ENCODE results near the gene AMBN.
"Not testable (repeated sequence)": the region's sequence is repeated elsewhere in the genome, so short reads cannot be mapped to it uniquely, and the experiment has no call there.

AMBN gene

DNA sequence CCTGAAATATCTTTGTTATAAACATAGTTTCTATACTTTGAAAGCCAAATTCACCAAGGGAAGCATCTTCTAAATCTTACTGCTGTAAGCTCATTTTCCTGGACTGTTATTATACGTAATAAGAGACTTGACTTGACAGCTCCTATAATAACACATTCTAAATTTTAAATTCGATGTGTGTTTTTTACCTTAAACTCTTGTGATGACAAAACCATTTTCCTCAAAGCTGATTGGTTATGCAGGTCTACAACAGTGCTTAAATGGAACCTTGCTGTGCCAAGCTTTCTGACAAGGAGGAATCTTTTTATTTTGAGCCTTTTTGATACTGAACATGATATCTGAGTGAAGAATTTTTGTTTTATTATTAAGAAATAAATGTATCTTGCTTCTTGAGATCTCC lies 36.4 kb downstream of the AMBN start, which contains the start of gene ENAM:
Gene ENAM, plus strand, starts transcription at position 301 of the 400 bp plus-strand sequence. CDS start 757 bp downstream, outside the sequence.
- no peak within 1 kb of the TSS for H3K27ac ChIP-seq
- H3K27me3 ChIP-seq: no peaks in the 10 kb centered on the region
- no peaks in the 10 kb centered on the region for H3K4me1 ChIP-seq
- H3K9me3 ChIP-seq: no peaks in the 10 kb centered on the region
- no peaks in the 10 kb centered on the region for H3K36me3 ChIP-seq
- H3K4me2 ChIP-seq: no peak within 1 kb of the TSS
- no peak within 1 kb of the TSS for H3K4me3 ChIP-seq
- H4K20me1 ChIP-seq: no peaks in the 10 kb centered on the region
- TF ChIP-seq Cebpa-rat (IDR thresholded peaks at IDR 0.05): no peak
- no peak within 1 kb of the TSS for H3K9ac ChIP-seq

DNA sequence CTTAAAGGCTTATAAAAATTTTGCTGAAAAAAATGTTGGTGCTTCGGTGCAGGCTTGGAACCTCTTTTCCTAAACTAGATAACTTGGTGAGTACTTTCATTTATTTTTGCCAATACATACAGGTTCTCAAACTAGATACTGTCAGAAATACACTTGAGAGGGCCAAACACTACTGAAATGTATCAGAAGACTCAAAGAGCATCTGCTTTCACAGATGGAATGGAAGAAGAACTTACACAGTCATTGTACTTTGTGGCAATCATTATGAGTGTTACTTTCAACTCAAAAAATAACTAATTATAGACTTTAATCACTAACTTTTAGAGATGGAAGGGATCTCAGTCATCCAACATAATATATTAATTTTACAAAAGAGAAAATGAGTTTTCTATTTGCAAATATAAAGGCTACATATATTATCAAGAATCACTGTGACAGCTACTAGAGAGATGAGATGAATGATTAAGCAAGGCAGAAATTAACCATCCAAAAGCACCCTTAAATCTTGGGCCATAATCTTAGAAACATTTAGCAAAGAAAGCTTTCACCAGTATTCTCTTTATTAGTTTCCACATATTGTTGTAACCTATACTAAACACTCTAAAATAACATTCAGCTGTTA lies 37.5 kb downstream of the AMBN start:
- no peaks in the 10 kb centered on the region for H4K20me1 ChIP-seq
- H3K36me3 ChIP-seq: no peaks in the 10 kb centered on the region
- H3K9ac ChIP-seq: no peak overlapping the region
- H3K4me2 ChIP-seq: no peak overlapping the region
- TF ChIP-seq Cebpa-rat (IDR thresholded peaks at IDR 0.05): no peak
- no peak overlapping the region for H3K4me3 ChIP-seq
- H3K27me3 ChIP-seq: no peaks in the 10 kb centered on the region
- H3K27ac ChIP-seq: no peak overlapping the region
- no peaks in the 10 kb centered on the region for H3K4me1 ChIP-seq
- H3K9me3 ChIP-seq: no peaks in the 10 kb centered on the region

DNA sequence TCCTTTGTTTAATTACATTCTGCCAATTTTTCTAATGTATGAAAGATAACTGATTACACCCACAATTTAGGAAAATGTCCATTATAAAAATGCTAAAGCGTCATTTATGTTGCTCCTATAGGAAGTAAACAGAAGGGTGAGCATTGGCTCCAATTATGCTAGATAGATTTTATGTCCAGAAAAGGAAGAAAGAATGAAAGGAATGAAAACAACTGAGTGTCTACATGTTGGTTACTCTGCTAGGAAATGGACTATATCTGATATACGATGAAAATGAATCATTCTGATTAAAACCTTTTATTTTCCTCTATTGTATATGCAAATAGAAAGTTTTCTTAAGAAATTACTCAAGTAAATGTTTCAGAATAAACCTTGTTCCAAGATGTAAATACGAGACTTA lies 38.1 kb downstream of the AMBN start:
- Histone ChIP-seq H3K4me2 (no peak overlapping the region), H3K9ac (no peak overlapping the region), H3K9me3 (no peaks in the 10 kb centered on the region), H3K36me3 (no peaks in the 10 kb centered on the region), H4K20me1 (no peaks in the 10 kb centered on the region), H3K27ac (no peak overlapping the region), H3K27me3 (no peaks in the 10 kb centered on the region), H3K4me1 (no peaks in the 10 kb centered on the region), H3K4me3 (no peak overlapping the region)
- TF ChIP-seq Cebpa-rat (IDR thresholded peaks at IDR 0.05): no peak

DNA sequence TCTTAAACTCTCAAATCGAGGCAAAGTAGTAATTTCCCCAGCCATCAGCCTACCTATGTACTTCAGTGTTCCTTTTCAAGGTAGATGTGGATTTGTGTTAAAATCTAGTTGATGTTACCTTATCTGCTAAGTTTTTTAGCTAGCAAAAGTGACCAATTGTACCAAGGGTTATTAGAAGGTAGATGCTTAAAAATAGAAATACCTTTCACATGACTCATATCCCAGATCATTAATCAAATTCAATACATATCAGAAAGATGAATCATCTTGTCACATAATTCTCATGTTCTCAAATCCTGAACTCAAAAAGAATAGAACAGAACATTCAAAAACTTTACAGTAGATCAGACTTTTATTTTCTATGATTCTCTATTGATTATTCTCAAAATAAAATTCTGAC lies 40.0 kb downstream of the AMBN start:
- no peak overlapping the region for H3K9ac ChIP-seq
- H3K4me1 ChIP-seq: no peaks in the 10 kb centered on the region
- no peak overlapping the region for H3K4me3 ChIP-seq
- TF ChIP-seq Cebpa-rat (IDR thresholded peaks at IDR 0.05): no peak
- H3K4me2 ChIP-seq: no peak overlapping the region
- H3K9me3 ChIP-seq: no peaks in the 10 kb centered on the region
- no peak overlapping the region for H3K27ac ChIP-seq
- no peaks in the 10 kb centered on the region for H4K20me1 ChIP-seq
- no peaks in the 10 kb centered on the region for H3K36me3 ChIP-seq
- no peaks in the 10 kb centered on the region for H3K27me3 ChIP-seq

DNA sequence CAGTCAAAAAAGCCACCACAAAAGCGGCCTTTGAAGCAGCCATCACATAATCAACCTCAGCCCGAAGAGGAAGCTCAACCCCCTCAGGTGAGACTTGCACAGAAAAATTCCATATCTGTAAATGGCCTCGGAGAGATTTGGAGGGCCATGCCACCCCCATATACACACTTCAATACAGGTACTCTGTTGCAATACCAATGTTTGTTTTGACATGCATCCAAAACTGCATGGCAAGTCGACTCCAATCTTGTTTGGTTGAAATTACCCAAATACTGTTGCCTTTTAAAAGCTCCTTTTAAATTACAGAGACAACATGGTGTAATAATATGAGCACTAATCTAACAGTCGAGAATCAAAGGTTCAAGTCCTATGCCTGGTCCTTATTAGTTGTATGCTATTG lies 42.4 kb downstream of the AMBN start:
- H3K27me3 ChIP-seq: no peaks in the 10 kb centered on the region
- no peak overlapping the region for H3K4me3 ChIP-seq
- no peak overlapping the region for H3K9ac ChIP-seq
- H3K4me1 ChIP-seq: no peaks in the 10 kb centered on the region
- H4K20me1 ChIP-seq: no peaks in the 10 kb centered on the region
- no peaks in the 10 kb centered on the region for H3K9me3 ChIP-seq
- no peak overlapping the region for H3K4me2 ChIP-seq
- H3K27ac ChIP-seq: no peak overlapping the region
- no peaks in the 10 kb centered on the region for H3K36me3 ChIP-seq
- no peak for TF ChIP-seq Cebpa-rat (IDR thresholded peaks at IDR 0.05)

DNA sequence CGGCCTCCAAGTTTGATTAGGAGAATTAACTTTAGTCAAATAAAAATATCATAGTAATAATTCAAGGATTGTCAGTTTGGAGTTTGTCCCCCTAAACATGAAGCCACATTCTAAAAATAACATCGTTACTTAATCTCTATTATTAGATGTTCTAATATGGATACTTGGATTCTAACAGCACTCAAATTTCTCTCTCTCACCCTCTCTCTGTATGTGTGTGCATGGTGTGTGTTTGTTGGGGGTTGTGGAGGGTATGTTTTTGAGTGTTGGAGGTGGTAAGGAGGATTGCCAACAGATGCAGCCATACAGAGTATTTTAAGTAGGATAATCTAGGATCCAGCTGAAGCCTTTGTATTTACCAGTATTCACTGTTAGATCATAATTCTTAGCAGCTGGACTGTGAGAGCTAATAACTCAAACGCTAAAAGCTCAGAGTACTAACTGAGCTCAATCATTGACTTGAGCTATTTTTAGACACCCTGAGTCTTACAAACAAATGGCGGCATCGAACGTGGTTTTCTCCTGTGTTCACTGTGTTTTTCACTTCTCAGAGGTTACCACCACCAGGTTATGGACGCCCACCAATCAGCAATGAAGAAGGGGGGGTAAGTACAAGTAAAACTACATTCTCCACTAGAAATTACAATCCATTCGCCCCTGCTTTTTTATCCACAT lies 45.3 kb downstream of the AMBN start:
- H3K9me3 ChIP-seq: no peaks in the 10 kb centered on the region
- no peak overlapping the region for H3K4me2 ChIP-seq
- no peak for TF ChIP-seq Cebpa-rat (IDR thresholded peaks at IDR 0.05)

DNA sequence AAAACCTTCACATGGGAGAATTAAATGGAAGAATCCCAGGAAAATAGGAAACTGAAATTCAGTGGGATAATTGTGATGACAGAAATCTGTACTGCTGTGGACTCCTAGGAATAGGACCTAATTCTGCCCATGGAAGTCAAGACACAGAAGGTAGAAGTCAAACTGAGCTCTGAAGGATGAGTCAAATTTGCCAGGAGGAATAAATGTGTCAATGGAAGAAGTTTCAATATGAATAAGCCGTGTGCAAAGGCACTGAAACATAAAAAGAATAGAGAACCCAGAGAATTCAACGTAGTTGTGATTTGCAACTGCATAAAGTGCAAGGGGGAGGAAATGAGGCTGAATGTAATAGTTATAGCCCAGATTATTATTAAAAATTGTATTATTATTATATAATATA lies 48.1 kb downstream of the AMBN start:
- no peaks in the 10 kb centered on the region for H3K36me3 ChIP-seq
- no peak overlapping the region for H3K4me2 ChIP-seq
- H3K9me3 ChIP-seq: no peaks in the 10 kb centered on the region
- H3K27ac ChIP-seq: no peak overlapping the region
- H3K4me1 ChIP-seq: no peaks in the 10 kb centered on the region
- no peak overlapping the region for H3K9ac ChIP-seq
- H4K20me1 ChIP-seq: no peaks in the 10 kb centered on the region
- TF ChIP-seq Cebpa-rat (IDR thresholded peaks at IDR 0.05): no peak
- no peak overlapping the region for H3K4me3 ChIP-seq
- no peaks in the 10 kb centered on the region for H3K27me3 ChIP-seq

More for the DNA sequence above, 45.3 kb downstream of the AMBN start:
- Histone ChIP-seq H4K20me1 (no peaks in the 10 kb centered on the region), H3K27ac (no peak overlapping the region), H3K9ac (no peak overlapping the region), H3K36me3 (no peaks in the 10 kb centered on the region), H3K4me1 (no peaks in the 10 kb centered on the region), H3K27me3 (no peaks in the 10 kb centered on the region), H3K4me3 (no peak overlapping the region)

DNA sequence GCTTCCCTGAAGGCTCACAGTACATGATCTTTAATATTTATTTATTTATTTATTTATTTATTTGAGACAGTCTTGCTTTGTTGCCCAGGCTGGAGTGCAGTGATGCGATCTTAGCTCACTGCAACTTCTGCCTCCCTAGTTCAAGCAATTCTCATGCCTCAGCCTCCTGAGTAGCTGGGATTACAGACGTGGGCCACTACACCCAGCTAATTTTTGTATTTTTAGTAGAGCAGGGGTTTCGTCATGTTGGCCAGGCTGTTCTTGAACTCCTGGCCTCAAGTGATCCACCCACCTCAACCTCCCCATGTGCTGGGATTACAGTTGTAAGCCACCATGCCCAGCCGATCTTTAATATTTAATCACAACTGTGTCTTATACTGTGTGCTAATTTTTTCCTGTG lies 58.7 kb downstream of the AMBN start:
- H3K4me1 ChIP-seq, H4K20me1 ChIP-seq, H3K27ac ChIP-seq, H3K36me3 ChIP-seq, H3K9ac ChIP-seq, H3K9me3 ChIP-seq, H3K4me3 ChIP-seq, H3K27me3 ChIP-seq, H3K4me2 ChIP-seq: not testable (repeated sequence)

DNA sequence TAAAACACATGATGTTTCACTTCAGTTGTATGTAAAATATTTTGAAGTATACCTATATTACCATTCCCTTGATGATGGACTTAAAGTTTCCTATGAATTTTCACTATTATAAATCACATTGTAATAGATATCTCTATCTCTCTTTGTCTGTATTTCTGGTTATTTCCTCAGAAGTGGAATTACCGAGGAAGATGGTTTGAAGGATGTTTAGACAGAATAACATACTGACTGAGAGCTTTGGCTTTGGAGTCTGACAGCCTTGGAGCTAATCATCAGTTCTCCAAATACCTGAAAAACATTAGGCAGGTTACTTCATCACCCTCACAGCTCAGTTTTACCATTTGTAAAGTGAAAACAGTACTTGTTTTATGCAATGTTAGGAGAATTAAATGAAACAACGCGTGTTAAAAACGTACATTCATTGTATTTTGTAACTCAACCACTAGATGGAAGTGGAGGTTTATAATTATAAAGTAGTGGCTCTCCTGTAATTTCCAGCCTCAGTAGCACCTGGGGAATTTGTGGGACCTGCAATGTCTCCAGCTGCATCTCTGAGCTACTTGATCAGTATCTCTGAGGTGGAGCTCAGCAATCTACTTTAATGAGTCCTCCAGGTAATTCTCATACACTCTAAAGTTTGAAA lies 59.9 kb downstream of the AMBN start:
- no peak for TF ChIP-seq Cebpa-rat (IDR thresholded peaks at IDR 0.05)
- no peaks in the 10 kb centered on the region for H3K9me3 ChIP-seq
- no peak overlapping the region for H3K4me2 ChIP-seq
- H3K4me3 ChIP-seq: no peak overlapping the region
- no peaks in the 10 kb centered on the region for H3K27me3 ChIP-seq
- no peak overlapping the region for H3K9ac ChIP-seq
- H3K4me1 ChIP-seq: no peaks in the 10 kb centered on the region
- H3K36me3 ChIP-seq: no peaks in the 10 kb centered on the region
- no peaks in the 10 kb centered on the region for H4K20me1 ChIP-seq
- no peak overlapping the region for H3K27ac ChIP-seq

DNA sequence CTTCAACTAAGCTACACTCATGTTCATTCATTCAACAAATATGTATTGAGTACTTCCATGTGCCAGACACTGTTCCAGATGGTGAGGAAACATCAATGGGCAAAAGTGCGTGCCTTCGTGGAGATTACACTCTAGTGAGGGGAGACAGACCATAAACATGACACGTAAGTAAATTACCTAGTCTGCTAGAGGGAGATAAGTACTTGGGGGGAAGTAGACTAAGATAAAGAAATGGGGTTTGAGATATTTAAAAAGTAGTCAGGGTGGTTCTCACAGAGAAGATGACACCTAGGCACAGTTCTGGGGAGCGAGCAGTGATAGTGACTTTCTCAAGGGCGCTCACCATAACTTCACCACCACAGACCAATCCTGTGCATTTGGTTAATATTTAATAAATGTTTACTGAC lies 62.6 kb downstream of the AMBN start:
- Histone ChIP-seq H3K9ac (no peak overlapping the region), H3K4me1 (no peaks in the 10 kb centered on the region), H4K20me1 (no peaks in the 10 kb centered on the region), H3K9me3 (no peaks in the 10 kb centered on the region), H3K36me3 (no peaks in the 10 kb centered on the region), H3K27ac (no peak overlapping the region), H3K4me2 (no peak overlapping the region), H3K27me3 (no peaks in the 10 kb centered on the region), H3K4me3 (no peak overlapping the region)
- no peak for TF ChIP-seq Cebpa-rat (IDR thresholded peaks at IDR 0.05)
